ENCODE measurements around the gene SRP19. TPM values are rescaled to one million over a fixed set of nuclear protein-coding genes. Genes with fewer than 3 reads are reported as not detected.

SRP19 gene
- polyA plus RNA-seq, 3 donors = 18.6 to 87.4 (median 71.9) TPM

- no peak overlapping the region for H3K27ac ChIP-seq (ENCODE audit: low read depth in 1 of 2, low read length in 2 of 2)
- no peak overlapping the region for H3K4me3 Mint-ChIP-seq
- WGBS (ENCODE audit: insufficient coverage) = 98% methylated on average over 5 of the region's 5 CpGs
- no peaks in the 10 kb centered on the region for H4K20me1 ChIP-seq (ENCODE audit: insufficient read depth, low read length)
- no peak overlapping the region for H3K4me2 ChIP-seq (replicated peaks; ENCODE audit: extremely low read depth, low read length, poor library complexity, severe bottlenecking)
- no peaks in the 10 kb centered on the region for H3K27me3 ChIP-seq (ENCODE audit: control insufficient read depth in 2 of 2, insufficient read depth in 2 of 2, low read length in 2 of 2)
- H3K27ac Mint-ChIP-seq = no peak overlapping the region
- no peak overlapping the region for H3K9ac ChIP-seq (ENCODE audit: insufficient read depth, low read length, poor library complexity, severe bottlenecking)
- H3K27me3 Mint-ChIP-seq (ENCODE audit: low read depth in 3 of 3) = peaks cover 3 to 8% (median 4%) of the 10 kb centered on the region in 3 donors
- intact Hi-C loops (cut with micrococcal nuclease) = no loop called here
- H3K36me3 ChIP-seq (replicated peaks in 1 of 2; ENCODE audit: control insufficient read depth in 1 of 2, insufficient read depth in 2 of 2, low read length in 2 of 2) = no peaks in the 10 kb centered on the region
- no peaks in the 10 kb centered on the region for H3K9me3 Mint-ChIP-seq
- H3K4me1 ChIP-seq (ENCODE audit: control insufficient read depth in 1 of 2, insufficient read depth in 2 of 2, low read length in 2 of 2) = peaks cover 0 to 2% of the 10 kb centered on the region in 2 donors
- H3K4me3 ChIP-seq (replicated peaks in 1 of 3; ENCODE audit: low read depth in 2 of 3, low read length in 3 of 3) = no peak overlapping the region
- H3K79me2 ChIP-seq (ENCODE audit: insufficient read depth, low read length) = no peaks in the 10 kb centered on the region
- H3K36me3 Mint-ChIP-seq = peaks cover 4 to 11% of the 10 kb centered on the region in 2 donors
- DNase-seq = no peak
- TF ChIP-seq CTCF (IDR thresholded peaks at IDR 0.05) = no peak
- no peak overlapping the region for H2AFZ ChIP-seq (ENCODE audit: insufficient read depth, low read depth, low read length, poor library complexity, severe bottlenecking)
- H3K9me3 ChIP-seq (replicated peaks in 1 of 2; ENCODE audit: control insufficient read depth in 1 of 2, insufficient read depth in 1 of 2, low read length in 2 of 2) = no peaks in the 10 kb centered on the region
- peaks cover 5% of the 10 kb centered on the region for H3K4me1 Mint-ChIP-seq
These were observed 14.5 kb upstream of the SRP19 start for GRCh38 chr5:112846556-112846955.

- H3K79me2 ChIP-seq (ENCODE audit: insufficient read depth, low read length) = no peaks in the 10 kb centered on the region
- H3K4me2 ChIP-seq (replicated peaks; ENCODE audit: extremely low read depth, low read length, poor library complexity, severe bottlenecking) = no peak overlapping the region
- Mint-ChIP-seq H3K4me3 (no peak overlapping the region), H3K27ac (no peak overlapping the region), H3K27me3 (ENCODE audit: low read depth in 3 of 3) (peaks cover 3 to 8% (median 7%) of the 10 kb centered on the region in 3 donors), H3K9me3 (no peaks in the 10 kb centered on the region), H3K4me1 (peaks cover 5% of the 10 kb centered on the region), H3K36me3 (peaks cover 2 to 3% of the 10 kb centered on the region in 2 donors)
- H4K20me1 ChIP-seq (ENCODE audit: insufficient read depth, low read length) = no peaks in the 10 kb centered on the region
- no peaks in the 10 kb centered on the region for H3K36me3 ChIP-seq (replicated peaks in 1 of 2; ENCODE audit: control insufficient read depth in 1 of 2, insufficient read depth in 2 of 2, low read length in 2 of 2)
- no peak overlapping the region for H2AFZ ChIP-seq (ENCODE audit: insufficient read depth, low read depth, low read length, poor library complexity, severe bottlenecking)
- H3K27me3 ChIP-seq (ENCODE audit: control insufficient read depth in 2 of 2, insufficient read depth in 2 of 2, low read length in 2 of 2) = no peaks in the 10 kb centered on the region
- intact Hi-C loops (cut with micrococcal nuclease) = no loop called here
- no peak for TF ChIP-seq CTCF (IDR thresholded peaks at IDR 0.05)
- DNase-seq = no peak
- H3K9me3 ChIP-seq (replicated peaks in 1 of 2; ENCODE audit: control insufficient read depth in 1 of 2, insufficient read depth in 1 of 2, low read length in 2 of 2) = no peaks in the 10 kb centered on the region
- no peak overlapping the region for H3K4me3 ChIP-seq (replicated peaks in 1 of 3; ENCODE audit: low read depth in 2 of 3, low read length in 3 of 3)
- no peak overlapping the region for H3K9ac ChIP-seq (ENCODE audit: insufficient read depth, low read length, poor library complexity, severe bottlenecking)
- H3K27ac ChIP-seq (ENCODE audit: low read depth in 1 of 2, low read length in 2 of 2) = no peak overlapping the region
- peaks cover 0 to 2% of the 10 kb centered on the region in 2 donors for H3K4me1 ChIP-seq (ENCODE audit: control insufficient read depth in 1 of 2, insufficient read depth in 2 of 2, low read length in 2 of 2)
These were observed 13.8 kb upstream of the SRP19 start for GRCh38 chr5:112847306-112847705.

Measured in CD14-positive monocyte (primary cell).